Measurements from ENCODE around the gene ENTPD5.
A peak's percentile ranks its signal among the peaks of the same experiment; 100 is the strongest.
"Not testable (repeated sequence)": the region's sequence is repeated elsewhere in the genome, so short reads cannot be mapped to it uniquely, and the experiment has no call there.

Gene ENTPD5

GRCh38 chr14:73943083-73943482 lies 76.0 kb downstream of the ENTPD5 start:
- DNase-seq (ENCODE audit: low spot score): peak; percentile 85

GRCh38 chr14:73942180-73942579 lies 76.9 kb downstream of the ENTPD5 start:
- DNase-seq (ENCODE audit: low spot score): no peak

GRCh38 chr14:73937012-73937411 lies 82.1 kb downstream of the ENTPD5 start:
- no peak for DNase-seq (ENCODE audit: low spot score)

- DNase-seq (ENCODE audit: low spot score): no peak
These were observed 82.5 kb downstream of the ENTPD5 start for GRCh38 chr14:73936548-73936947.

GRCh38 chr14:73935666-73936065 lies 83.4 kb downstream of the ENTPD5 start:
- DNase-seq (ENCODE audit: low spot score): peak; percentile 36

GRCh38 chr14:73924337-73924736 lies 94.8 kb downstream of the ENTPD5 start:
- DNase-seq (ENCODE audit: low spot score): no peak

- DNase-seq (ENCODE audit: low spot score): not testable (repeated sequence)
These were observed 99.6 kb downstream of the ENTPD5 start for GRCh38 chr14:73919457-73919856.

GRCh38 chr14:73916324-73916723 lies 102.8 kb downstream of the ENTPD5 start:
- DNase-seq (ENCODE audit: low spot score): no peak

GRCh38 chr14:73913256-73913655 lies 105.8 kb downstream of the ENTPD5 start:
- no peak for DNase-seq (ENCODE audit: low spot score)

- DNase-seq (ENCODE audit: low spot score): no peak
These were observed 109.4 kb downstream of the ENTPD5 start for GRCh38 chr14:73909681-73910080.

Measured in AG20443 (cell line).